SH-SY5Y (cell line): Measurements from ENCODE around the gene CISH.
A peak's percentile ranks its signal among the peaks of the same experiment; 100 is the strongest.

ENCODE experiments used
- GATA2 ChIP-seq: IDR thresholded peaks from 2 replicates; pipeline ENCODE4 v1.6.1; 2011; ENCODE audit warnings: mild to moderate bottlenecking, low read depth, low read length
- GATA3 ChIP-seq: IDR thresholded peaks from 2 replicates; pipeline ENCODE4 v1.6.1; 2011; ENCODE audit warnings: low read depth, mild to moderate bottlenecking, low read length, moderate library complexity

DNA sequence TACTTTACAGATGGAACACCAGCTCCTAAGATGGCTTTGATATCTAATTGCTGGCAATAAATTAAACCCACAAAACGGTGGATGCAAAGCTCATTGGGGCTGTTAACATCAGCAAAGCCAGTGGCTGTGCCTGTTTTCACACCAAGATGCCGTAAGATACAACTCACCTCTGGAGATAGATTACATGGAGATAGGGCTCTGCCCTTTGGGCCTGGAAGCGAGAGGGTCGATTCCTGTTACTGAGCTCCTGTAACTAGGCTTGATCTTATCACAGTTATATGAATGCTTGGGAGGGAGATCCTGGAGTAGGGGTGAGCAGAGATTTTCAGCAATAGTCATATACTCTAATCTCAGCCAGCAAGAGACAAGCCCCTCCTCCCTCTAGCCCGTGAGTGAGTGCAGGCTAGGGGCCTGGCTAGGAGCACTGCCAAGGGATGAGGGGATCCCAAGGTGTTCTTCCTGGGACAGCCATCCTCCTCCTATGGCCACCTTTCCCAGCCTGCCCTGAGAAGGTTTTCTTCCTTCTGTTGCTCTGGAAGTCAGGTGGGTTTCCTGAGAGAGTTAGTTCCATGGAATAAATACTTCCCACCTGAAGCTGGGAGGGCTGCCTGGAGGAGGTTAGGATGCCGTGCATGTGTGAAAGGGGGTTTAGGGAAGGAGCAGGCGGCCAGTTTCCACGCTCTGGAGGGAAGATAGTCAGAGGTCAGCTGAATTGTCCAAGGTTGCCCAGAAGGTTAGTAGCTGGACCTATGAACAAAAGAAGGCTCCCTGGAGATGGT lies 45.0 kb upstream of the CISH start:
- TF ChIP-seq GATA2 (peak; percentile 83), GATA3 (no peak)
